Panc1 (cell line): ENCODE measurements around the gene RNF144A.

Source experiments
- POLR2AphosphoS5 ChIP-seq: IDR thresholded peaks from 2 replicates; pipeline ENCODE4 v1.6.1; 2012; ENCODE audit warnings: mild to moderate bottlenecking, low read depth, low read length, moderate library complexity
- TCF7L2 ChIP-seq: IDR thresholded peaks from 2 replicates; pipeline ENCODE4 v1.6.1; 2011; ENCODE audit warnings: mild to moderate bottlenecking, low read depth, low read length, inconsistent platforms
- TF ChIP-seq, protein P1 (sequence below): fragments of 450-650 bp; IDR thresholded peaks from 2 replicates; pipeline ENCODE4 v1.5.1; 2017; ENCODE audit warnings: mild to moderate bottlenecking
- TF ChIP-seq, protein P2 (sequence below), 2 experiments: IDR thresholded peaks; 2 replicates each; pipeline ENCODE4 v1.6.1; 2011 to 2012; ENCODE audit warnings: low read depth in 2 of 2, control low read depth in 1 of 2, low read length in 1 of 2, mild to moderate bottlenecking in 1 of 2, moderate library complexity in 1 of 2; ENCODE audit not compliant: insufficient read depth in 1 of 2

DNA sequence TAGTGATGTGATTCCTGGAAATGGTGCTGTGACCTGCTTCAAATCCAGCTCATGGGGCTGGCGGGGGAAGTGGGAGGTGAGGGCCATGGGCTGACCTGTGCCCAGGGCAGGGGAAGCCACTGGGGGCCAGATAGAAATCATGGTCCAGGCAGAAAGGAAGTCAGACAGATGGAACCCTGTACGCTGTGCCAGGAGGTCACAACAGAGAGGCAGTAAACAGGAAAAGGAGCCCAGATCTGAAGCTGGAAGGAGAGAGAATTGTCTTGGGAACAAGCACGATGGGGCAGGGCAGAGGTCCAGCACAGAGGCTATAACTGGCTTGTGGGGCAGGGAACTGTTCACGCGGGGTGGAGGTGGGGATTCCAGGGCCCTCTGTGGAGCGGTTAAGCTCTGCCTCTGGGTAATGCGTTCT, 76.0 kb downstream of the RNF144A start:
- TF ChIP-seq, protein P1, sequence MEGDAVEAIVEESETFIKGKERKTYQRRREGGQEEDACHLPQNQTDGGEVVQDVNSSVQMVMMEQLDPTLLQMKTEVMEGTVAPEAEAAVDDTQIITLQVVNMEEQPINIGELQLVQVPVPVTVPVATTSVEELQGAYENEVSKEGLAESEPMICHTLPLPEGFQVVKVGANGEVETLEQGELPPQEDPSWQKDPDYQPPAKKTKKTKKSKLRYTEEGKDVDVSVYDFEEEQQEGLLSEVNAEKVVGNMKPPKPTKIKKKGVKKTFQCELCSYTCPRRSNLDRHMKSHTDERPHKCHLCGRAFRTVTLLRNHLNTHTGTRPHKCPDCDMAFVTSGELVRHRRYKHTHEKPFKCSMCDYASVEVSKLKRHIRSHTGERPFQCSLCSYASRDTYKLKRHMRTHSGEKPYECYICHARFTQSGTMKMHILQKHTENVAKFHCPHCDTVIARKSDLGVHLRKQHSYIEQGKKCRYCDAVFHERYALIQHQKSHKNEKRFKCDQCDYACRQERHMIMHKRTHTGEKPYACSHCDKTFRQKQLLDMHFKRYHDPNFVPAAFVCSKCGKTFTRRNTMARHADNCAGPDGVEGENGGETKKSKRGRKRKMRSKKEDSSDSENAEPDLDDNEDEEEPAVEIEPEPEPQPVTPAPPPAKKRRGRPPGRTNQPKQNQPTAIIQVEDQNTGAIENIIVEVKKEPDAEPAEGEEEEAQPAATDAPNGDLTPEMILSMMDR = no peak
- TF ChIP-seq POLR2AphosphoS5 (no peak), TCF7L2 (no peak)
- TF ChIP-seq, protein P2, sequence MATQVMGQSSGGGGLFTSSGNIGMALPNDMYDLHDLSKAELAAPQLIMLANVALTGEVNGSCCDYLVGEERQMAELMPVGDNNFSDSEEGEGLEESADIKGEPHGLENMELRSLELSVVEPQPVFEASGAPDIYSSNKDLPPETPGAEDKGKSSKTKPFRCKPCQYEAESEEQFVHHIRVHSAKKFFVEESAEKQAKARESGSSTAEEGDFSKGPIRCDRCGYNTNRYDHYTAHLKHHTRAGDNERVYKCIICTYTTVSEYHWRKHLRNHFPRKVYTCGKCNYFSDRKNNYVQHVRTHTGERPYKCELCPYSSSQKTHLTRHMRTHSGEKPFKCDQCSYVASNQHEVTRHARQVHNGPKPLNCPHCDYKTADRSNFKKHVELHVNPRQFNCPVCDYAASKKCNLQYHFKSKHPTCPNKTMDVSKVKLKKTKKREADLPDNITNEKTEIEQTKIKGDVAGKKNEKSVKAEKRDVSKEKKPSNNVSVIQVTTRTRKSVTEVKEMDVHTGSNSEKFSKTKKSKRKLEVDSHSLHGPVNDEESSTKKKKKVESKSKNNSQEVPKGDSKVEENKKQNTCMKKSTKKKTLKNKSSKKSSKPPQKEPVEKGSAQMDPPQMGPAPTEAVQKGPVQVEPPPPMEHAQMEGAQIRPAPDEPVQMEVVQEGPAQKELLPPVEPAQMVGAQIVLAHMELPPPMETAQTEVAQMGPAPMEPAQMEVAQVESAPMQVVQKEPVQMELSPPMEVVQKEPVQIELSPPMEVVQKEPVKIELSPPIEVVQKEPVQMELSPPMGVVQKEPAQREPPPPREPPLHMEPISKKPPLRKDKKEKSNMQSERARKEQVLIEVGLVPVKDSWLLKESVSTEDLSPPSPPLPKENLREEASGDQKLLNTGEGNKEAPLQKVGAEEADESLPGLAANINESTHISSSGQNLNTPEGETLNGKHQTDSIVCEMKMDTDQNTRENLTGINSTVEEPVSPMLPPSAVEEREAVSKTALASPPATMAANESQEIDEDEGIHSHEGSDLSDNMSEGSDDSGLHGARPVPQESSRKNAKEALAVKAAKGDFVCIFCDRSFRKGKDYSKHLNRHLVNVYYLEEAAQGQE (IDR thresholded peaks at IDR 0.05; ENCODE audit: insufficient read depth in 1 of 2, low read depth in 2 of 2, low read length in 1 of 2) = no peak
